Measurements from ENCODE around the gene ATAD3B. TPM values are rescaled to one million over a fixed set of nuclear protein-coding genes. Genes with fewer than 3 reads are reported as not detected.

The ATAD3B gene
- total and polyA plus RNA-seq, 2 of the 4 experiments (the other 2 are of a cell fraction): 13.8 to 29.0 TPM

GRCh38 chr1:1426496-1427105 lies 45.0 kb upstream of the ATAD3B start:
- no peak overlapping the region for H3K23ac ChIP-seq (ENCODE audit: low read depth, low read length)
- no peak overlapping the region for H3K14ac ChIP-seq (replicated peaks; ENCODE audit: low read depth, low read length)
- no peak overlapping the region for H3K56ac ChIP-seq (ENCODE audit: extremely low read depth, insufficient read depth, low read length)
- ATAC-seq (ENCODE audit: low read depth) (no peak), DNase-seq (no peak)
- in situ Hi-C loops (cut with MboI; ENCODE audit: low sequenced_read_pairs): no loop called here
- no peak overlapping the region for H3K27ac ChIP-seq (ENCODE audit: insufficient read depth, low read length)
- H3K4me2 ChIP-seq (ENCODE audit: low read depth, low read length): no peak overlapping the region
- no peak overlapping the region for H4K91ac ChIP-seq (ENCODE audit: insufficient read depth, low read depth, low read length)
- H2BK20ac ChIP-seq (ENCODE audit: low read depth, low read length): no peak overlapping the region
- H2BK5ac ChIP-seq (ENCODE audit: low read depth, low read length, poor library complexity, severe bottlenecking): no peak overlapping the region
- no peak overlapping the region for H2BK15ac ChIP-seq (ENCODE audit: low read depth, low read length)
- ChIA-PET CTCF (interaction anchor here (1.3 kb wide), 1 partner anchor 14 kb away, joined by 4 read pairs; no protein-coding TSS in a partner anchor), POLR2A (ENCODE audit: unreplicated experiment) (no interaction called here)
- H2BK120ac ChIP-seq (ENCODE audit: low read depth, low read length): no peak overlapping the region
- H4K8ac ChIP-seq (ENCODE audit: low read depth in 2 of 2, low read length in 2 of 2): no peak overlapping the region
- H3K9me3 ChIP-seq (ENCODE audit: control insufficient read depth, insufficient read depth, low read length): no peaks in the 10 kb centered on the region
- H3K9ac ChIP-seq (ENCODE audit: low read depth, low read length): no peak overlapping the region
- no TSS peak for BruUV-seq (replicated peaks)
- no peaks in the 10 kb centered on the region for H3K27me3 ChIP-seq (ENCODE audit: control insufficient read depth, insufficient read depth, low read length)
- dilution Hi-C loops (cut with HindIII; ENCODE audit: low sequenced_read_pairs, unreplicated experiment): no loop called here
- H3K4me1 ChIP-seq (ENCODE audit: control insufficient read depth, insufficient read depth, low read length): peaks cover 14% of the 10 kb centered on the region
- no peaks in the 10 kb centered on the region for H3K9me1 ChIP-seq (ENCODE audit: insufficient read depth, low read length)
- no peak overlapping the region for H3K18ac ChIP-seq (ENCODE audit: low read depth, low read length)
- H3K4ac ChIP-seq (ENCODE audit: low read depth, low read length): no peak overlapping the region
- H3K79me1 ChIP-seq (ENCODE audit: low read depth in 1 of 2, low read length in 2 of 2): no peaks in the 10 kb centered on the region
- no peak overlapping the region for H4K5ac ChIP-seq (ENCODE audit: low read depth, low read length)
- TF ChIP-seq MAFK (IDR thresholded peaks at IDR 0.05; ENCODE audit: low read depth, low read length): no peak
- TF ChIP-seq RCOR1 (IDR thresholded peaks at IDR 0.05; ENCODE audit: insufficient replicate concordance, low read length): no peak
- TF ChIP-seq SMC3 (IDR thresholded peaks at IDR 0.05; ENCODE audit: low read depth, low read length): no peak
- no peak for TF ChIP-seq RAD21 (IDR thresholded peaks at IDR 0.05; ENCODE audit: low read length)
- TF ChIP-seq USF2 (IDR thresholded peaks at IDR 0.05; ENCODE audit: low read depth, low read length): no peak
- no peak for TF ChIP-seq MXI1 (IDR thresholded peaks at IDR 0.05; ENCODE audit: borderline replicate concordance, low read depth, low read length)
- no peak for TF ChIP-seq ELK1 (IDR thresholded peaks at IDR 0.05; ENCODE audit: borderline replicate concordance, low read depth, low read length)
- no peak for TF ChIP-seq MAZ (IDR thresholded peaks at IDR 0.05; ENCODE audit: borderline replicate concordance, low read depth, low read length)
- H3K4me3 ChIP-seq (ENCODE audit: insufficient read depth, low read depth, low read length): no peak overlapping the region
- H4K20me1 ChIP-seq (ENCODE audit: insufficient read depth, low read length): no peaks in the 10 kb centered on the region
- no peak overlapping the region for H2AFZ ChIP-seq (replicated peaks; ENCODE audit: low read length, poor library complexity)
- H3K36me3 ChIP-seq (ENCODE audit: control insufficient read depth, insufficient read depth, low read length): no peaks in the 10 kb centered on the region
- H2AK9ac ChIP-seq (replicated peaks; ENCODE audit: low read depth, low read length, poor library complexity): no peak overlapping the region
- intact Hi-C loops (cut with micrococcal nuclease): no loop called here
- H2AK5ac ChIP-seq (ENCODE audit: low read depth, low read length): no peak overlapping the region
- WGBS, 2 experiments (ENCODE audit: extremely low coverage in 2 of 2, insufficient read length in 1 of 2): no CpG with 5 or more reads among the region's 19 CpGs
